Measurements from ENCODE around the gene MICU2. TPM values are rescaled to one million over a fixed set of nuclear protein-coding genes. Genes with fewer than 3 reads are reported as not detected.

The MICU2 gene, protein sequence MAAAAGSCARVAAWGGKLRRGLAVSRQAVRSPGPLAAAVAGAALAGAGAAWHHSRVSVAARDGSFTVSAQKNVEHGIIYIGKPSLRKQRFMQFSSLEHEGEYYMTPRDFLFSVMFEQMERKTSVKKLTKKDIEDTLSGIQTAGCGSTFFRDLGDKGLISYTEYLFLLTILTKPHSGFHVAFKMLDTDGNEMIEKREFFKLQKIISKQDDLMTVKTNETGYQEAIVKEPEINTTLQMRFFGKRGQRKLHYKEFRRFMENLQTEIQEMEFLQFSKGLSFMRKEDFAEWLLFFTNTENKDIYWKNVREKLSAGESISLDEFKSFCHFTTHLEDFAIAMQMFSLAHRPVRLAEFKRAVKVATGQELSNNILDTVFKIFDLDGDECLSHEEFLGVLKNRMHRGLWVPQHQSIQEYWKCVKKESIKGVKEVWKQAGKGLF
- 63.0 TPM for total RNA-seq
- long read RNA-seq, transcript MICU2-201 (12 exons, 1,920 nt) = major isoform, 121 of 132 reads
- long read RNA-seq, partial matches to known transcripts = 3 of 132 reads
- long read RNA-seq, other reads (novel, unspliced or antisense) = 8 of 132 reads

DNA sequence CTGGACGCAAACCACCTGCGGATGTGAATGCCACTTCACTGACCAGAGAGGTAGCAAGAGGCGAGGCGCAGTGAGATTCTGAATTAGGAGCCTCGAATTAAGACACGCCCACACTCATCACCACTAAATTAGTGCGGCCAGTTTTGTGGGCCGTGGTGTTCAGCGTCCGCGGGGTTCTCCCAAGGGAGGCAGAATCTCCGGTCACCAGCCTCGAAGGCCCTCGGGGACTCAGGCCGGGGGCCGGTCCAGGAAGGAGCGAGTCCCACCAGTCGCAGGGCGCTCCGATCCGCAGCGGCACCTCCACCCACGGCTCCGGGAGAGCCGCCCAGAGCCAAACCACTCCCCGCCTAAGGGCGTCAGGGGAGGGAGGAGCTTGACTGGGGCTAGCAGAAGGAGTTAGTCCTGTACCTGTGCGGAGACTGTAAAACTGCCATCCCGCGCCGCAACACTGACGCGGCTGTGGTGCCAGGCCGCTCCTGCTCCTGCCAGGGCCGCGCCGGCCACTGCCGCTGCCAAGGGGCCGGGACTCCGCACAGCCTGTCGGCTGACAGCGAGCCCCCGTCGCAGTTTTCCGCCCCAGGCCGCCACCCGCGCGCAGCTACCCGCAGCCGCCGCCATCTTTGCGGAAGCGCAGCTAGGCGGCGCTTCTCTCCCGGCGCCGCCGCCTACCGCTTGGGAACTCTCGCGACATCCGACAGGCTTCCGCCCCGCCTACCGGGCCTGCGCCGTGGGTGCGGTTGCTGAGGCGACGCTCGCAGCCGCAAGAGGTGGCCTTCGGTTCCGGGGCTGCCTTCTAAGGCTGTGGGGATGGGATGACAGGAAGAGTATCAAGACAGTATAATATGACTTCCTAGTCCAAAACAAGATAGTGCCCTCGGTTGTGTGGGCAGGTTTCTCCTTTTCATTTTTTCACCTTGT is at the start of gene MICU2:
Gene MICU2, minus strand, starts transcription at position 640 of the 918 bp plus-strand sequence. Its CDS starts 22 bp downstream, at position 618.
- DNase-seq = peak; percentile 97
- intact Hi-C loops (cut with micrococcal nuclease) = no loop called here
- peak; percentile 99 for ATAC-seq

DNA sequence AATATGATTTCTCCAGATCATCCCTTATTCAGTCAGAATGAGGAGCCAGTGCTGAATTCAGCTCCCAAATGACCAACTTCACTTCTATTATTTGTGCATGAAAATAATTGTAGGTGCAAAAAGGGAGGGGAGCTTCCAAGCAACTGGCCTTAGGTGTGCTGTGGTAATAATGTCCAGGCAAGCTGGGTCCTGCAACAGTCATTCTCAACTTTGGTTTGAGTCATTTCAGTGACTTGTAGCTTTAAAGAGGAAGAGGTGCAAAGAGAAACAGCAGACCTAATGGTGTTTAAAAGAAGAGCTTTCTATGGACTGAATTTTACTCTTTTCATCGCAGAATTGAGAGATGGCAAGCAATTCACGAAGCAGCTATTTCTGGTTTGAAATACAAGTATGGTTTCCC is 37.7 kb upstream of the MICU2 start:
- DNase-seq = no peak
- no peak for ATAC-seq
- intact Hi-C loops (cut with micrococcal nuclease) = no loop called here

DNA sequence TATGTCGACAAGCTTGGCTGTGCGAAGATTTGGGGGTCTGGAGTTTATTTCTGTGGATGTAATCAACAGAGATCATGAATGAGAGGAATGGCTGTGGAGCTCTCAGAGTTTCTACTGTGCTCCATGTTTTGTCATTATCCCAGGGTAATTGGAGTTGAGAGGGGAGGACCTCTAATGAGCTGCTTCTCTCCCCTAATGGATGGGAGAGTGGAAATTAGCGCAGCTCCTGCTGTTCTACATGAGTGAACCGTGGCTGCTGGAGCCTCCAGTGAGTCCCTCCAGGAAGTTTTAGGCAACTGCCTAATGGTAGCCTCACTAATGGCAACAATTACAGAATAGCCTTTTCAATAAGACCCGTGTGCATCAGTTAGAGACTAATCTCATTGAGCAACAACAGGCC is 35.6 kb upstream of the MICU2 start:
- intact Hi-C loops (cut with micrococcal nuclease) = no loop called here
- no peak for ATAC-seq
- DNase-seq = no peak

DNA sequence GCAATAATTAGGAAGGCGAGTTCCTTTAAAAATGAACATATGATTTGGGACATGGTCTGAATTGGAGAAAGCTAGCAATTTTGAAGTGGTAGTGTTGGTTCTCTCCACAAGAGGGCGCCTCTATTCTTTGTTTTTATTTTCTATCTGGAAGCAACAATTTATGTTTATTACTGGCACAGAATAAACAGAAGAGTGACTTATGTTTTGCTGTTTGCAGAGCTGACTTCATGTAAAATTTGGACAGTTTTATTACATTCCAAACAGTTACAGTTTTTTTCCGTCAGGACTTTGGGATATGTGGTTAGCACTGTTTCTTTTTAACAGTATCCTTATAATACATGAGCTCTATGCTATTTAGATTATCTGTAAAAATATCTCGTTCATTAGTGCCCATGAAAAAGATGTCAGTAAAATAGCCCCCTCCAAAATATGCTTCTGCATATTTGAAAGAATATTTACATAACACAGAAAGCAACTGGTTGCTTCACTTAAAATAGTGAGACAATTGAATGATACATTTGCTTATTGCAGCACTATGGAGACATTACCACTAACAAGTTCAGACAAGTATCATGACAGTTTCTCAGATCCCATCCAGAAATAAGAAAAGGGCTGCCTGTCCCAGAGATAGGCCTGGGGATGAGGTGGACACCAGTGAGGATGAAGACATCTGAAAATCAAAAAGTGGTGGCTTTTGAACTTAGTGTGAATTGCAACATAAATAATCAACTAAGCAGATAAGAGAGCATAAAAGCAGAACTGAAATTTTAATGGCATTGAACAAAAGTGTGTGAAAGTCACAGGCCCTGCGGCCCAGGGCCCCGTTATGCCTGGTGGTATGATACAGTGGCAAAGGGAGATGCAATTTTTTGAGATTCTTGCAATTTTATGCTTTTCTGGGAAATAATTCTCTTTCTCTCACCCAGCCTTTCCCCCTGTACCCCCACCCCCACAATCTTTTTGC is 34.6 kb upstream of the MICU2 start:
- intact Hi-C loops (cut with micrococcal nuclease) = no loop called here
- ATAC-seq (no peak), DNase-seq (no peak)

DNA sequence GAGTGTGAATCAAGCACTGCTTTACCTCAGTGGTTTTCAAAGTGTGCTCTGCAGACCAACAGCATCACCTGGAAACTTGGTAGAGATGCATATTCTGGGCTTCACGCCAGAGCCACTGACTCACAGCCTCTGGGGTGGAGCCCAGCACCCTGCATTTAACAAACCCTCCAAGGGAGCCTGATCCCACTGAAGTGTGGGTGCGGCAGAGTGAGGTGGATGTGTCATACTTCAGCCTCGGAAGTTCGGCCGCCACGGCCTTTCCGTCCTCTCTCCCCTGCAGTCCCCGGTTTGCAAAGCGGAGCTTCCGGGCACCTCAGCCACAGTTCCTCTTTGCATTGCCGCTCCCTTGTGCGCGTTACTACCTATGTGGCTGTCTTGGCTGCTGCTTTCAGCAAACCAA is 33.3 kb upstream of the MICU2 start:
- intact Hi-C loops (cut with micrococcal nuclease) = no loop called here
- DNase-seq (no peak), ATAC-seq (no peak)

DNA sequence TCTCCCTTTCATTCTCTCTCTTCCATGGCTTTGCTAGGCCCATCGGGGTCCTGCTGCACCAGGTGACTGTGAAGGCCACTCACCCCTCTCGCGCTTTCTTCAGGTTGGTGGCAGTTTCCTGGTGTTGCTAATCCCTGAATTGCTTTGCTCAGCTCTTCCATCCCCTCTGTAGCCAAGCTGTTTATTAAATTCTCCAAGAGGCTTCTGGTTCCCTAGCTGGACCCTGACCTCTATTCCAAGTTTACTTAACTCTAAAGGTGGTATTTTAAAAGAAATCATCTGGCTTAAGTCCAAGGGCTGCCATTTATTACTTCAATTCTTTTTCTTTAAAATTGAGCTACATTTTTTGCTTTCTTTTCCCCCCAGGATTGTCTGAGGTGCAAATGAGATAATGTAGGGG is 32.7 kb upstream of the MICU2 start:
- intact Hi-C loops (cut with micrococcal nuclease) = no loop called here
- DNase-seq (no peak), ATAC-seq (no peak)

DNA sequence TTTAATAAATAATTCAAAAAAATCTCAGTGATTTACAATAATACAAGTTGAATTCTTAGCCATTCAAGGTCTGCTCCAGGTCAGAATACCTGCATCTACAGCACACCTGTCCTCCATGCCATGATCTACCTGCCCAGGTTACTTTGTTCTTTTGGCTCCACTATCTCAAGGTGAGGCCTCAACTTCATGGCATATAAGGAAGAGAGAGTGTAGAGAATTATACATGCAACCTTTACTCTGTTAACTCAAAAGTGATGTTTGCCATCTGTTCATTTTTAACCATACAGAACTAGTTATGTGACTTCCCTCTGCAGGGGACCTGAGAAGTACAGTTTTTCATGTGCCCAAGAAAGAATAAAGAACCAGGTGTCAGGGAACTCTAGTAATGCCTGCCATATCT is 28.2 kb upstream of the MICU2 start:
- DNase-seq = no peak
- intact Hi-C loops (cut with micrococcal nuclease) = no loop called here
- ATAC-seq = no peak

DNA sequence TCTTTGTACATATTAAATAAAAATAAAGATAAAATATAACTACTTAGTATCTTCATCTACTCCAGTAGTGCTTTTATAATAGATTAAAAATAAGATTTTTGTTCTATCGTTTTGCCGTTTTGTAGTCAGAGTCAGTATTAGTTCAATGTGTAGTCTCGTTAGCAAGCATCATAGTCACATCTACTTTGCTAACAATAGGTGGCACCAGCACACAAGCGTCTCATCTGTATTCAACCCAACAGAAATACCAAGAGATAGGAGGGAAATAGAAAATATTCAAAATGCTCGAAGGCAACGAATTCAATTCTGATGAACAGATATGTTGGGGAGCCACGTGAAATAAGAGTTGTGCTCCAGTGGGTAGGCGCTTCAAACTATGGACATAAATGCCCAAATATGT is 21.4 kb upstream of the MICU2 start:
- ATAC-seq (no peak), DNase-seq (no peak)
- intact Hi-C loops (cut with micrococcal nuclease) = no loop called here

DNA sequence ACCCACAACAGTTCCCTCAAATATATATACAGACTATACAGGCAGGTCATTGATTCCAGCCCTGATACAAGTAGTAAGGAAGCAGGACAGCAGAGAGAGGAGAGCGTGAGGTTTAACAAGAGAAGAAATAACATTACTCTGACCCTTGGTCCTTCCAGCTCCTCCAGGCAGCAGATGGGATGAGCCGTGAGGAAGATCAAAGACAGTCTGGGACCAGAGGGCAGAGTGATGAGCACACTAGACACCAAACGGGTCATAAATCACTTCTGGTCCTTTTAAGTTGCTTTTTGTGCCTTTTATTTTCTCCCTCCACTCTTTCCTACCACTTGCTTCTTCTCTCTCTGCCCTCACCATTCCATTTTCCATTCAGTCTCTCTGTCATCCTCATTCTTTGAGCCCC is 16.9 kb upstream of the MICU2 start:
- ATAC-seq = no peak
- DNase-seq = no peak
- intact Hi-C loops (cut with micrococcal nuclease) = no loop called here

DNA sequence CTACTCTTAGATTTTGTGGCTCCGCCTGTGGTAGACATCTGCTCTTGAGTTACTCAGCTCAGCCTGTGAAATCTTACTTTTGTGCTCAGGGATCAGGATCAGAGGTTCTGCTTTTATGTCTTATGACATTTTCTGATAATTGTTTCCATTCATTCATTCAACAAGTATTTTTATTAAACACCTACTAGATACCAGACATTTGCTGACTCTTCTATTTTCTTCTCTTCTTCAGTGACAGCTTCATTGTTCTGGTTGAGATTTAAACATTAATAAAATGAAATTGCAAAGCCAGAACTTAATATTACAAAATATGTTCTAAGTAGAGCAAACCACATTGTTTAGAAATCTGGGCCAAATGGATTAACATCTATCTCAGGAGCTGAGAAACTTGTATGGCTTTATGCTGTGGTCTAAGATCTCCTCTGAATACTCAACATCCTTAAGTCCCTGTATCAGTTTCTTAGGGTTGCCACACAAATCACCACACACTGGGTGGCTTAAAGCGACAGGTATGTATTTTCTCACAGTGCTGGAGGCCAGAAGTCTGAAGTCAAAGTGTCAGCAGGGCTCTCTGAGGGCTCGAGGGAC is 15.8 kb upstream of the MICU2 start:
- intact Hi-C loops (cut with micrococcal nuclease) = no loop called here

DNA sequence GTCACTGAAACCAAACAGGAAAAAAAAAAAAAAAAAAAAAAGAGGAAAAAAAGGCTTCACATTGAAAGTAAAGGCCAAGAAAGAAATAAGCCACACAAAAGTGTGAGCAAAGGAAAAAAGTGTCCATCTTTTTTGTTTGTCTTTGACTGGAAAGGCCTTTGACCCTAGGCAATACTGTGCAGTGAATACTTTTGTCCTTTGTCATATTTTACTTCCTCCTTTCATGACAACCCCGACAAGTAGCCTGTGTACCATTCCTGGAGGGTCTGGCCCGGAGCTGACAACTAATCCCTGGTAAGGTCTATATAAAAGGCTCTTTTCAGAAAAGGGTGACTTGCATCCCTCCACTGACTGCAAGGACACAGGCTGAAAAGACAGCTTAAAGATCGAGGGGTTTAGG is 12.9 kb upstream of the MICU2 start:
- intact Hi-C loops (cut with micrococcal nuclease) = no loop called here
- ATAC-seq = no peak
- DNase-seq = no peak

More for the DNA sequence above, 15.8 kb upstream of the MICU2 start:
- DNase-seq (no peak), ATAC-seq (no peak)

DNA sequence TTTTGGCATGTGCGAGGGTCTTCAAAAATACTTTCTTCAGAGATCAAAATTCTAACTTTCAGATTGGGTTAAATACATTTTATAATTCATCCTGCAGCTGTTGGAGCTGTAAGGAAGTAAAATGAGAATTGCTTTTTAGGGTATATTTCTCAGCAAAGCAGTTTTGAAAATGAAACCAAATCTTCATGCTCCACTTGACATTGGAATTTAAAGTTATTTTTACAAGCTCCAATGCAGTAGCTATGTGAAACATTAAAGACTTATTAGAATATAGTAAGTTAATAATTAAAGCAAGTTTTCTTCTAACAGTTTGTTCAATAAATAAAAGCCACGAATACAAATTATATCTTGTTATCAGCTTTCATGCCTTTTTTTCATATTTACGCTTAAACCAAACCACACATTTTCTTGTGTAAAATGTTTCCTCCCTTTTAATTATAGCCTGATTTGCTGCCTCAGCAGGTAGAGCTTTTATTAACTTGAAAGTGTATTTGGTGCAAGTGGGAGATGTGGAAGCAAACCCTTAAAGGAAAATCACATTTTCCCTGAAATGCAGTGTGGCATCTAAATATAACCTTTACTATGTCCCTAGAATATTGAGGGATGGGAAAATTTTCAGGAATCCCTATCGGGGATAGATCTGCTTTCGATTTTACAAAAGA is 12.4 kb upstream of the MICU2 start:
- no peak for ATAC-seq
- intact Hi-C loops (cut with micrococcal nuclease) = no loop called here
- DNase-seq = no peak

DNA sequence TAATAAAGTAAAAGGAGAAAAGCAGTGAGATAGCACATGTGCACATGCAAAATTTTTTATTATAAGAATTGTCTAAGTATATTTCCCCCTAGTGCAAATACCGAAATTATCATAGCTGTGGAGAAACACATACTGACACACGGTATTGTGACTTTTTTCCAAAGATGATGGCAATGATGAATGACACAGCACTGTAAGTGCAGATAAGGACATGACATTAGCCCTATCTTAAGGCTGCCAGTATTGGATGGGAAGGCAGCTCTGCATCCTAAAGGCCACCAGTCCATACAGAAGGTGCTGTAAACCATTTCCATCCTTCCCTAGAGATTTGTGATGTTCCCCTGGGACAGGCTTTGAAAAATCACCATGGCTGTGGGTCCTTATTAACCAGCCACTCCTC is 11.5 kb upstream of the MICU2 start:
- DNase-seq (no peak), ATAC-seq (no peak)
- intact Hi-C loops (cut with micrococcal nuclease) = no loop called here

DNA sequence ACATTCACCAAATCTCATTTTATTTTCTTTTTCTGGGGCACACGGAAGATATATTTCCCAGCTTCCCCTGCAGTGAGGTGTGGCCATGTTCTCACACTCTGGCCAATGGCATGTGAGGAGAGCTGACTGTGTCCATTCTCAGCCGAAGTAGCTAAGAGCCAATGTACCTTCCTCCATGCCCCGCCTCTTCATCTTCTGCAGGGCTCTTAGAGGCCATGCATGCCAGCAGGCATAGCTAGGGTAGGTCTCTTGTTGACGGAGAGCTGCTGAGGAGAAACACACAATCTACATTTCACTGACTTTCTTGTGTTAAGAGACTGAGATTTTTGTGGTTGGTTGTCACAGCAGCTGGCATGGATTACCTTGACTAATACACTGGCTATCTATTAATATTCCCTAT is 9.8 kb upstream of the MICU2 start:
- ATAC-seq (no peak), DNase-seq (no peak)
- intact Hi-C loops (cut with micrococcal nuclease) = no loop called here

DNA sequence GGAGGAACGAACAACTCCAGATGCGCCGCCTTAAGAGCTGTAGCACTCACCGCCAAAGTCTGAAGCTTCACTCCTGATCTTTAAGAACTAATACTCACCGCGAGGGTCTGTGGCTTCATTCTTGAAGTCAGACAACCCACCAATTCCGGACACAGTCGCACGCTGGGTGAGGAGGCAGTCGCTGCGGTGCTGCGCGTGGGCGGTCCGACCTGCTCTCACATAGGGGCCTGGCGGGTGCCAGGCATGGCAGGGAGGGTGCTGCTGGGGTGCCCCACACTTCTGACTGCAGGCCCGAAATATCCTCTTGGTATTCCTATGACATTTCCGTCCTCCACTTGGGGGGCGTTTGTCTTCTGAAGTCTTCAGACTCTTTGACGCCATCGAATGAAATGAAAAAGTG is 7.4 kb upstream of the MICU2 start:
- no peak for DNase-seq
- intact Hi-C loops (cut with micrococcal nuclease) = no loop called here
- no peak for ATAC-seq

DNA sequence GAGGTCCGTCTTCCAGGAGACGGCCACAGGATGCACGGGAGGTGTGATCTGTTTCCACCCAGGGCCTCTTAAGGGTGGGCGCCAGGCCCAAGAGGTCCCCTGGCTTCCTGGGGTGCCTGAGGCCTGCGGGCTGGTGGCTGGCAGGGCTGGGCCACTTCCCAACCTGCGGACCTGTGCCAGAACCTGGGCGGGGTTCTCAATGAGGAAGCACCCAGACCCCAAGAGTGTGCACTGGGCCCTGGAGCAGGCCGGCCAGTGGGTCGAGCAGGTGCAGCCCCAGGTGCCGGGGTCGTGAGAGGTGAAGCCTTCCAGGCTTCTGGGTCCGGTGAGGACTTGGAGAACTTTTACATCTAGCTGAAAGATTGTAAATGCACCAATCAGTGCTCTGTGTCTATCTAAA is 6.7 kb upstream of the MICU2 start:
- DNase-seq = no peak
- ATAC-seq = no peak
- intact Hi-C loops (cut with micrococcal nuclease) = no loop called here

DNA sequence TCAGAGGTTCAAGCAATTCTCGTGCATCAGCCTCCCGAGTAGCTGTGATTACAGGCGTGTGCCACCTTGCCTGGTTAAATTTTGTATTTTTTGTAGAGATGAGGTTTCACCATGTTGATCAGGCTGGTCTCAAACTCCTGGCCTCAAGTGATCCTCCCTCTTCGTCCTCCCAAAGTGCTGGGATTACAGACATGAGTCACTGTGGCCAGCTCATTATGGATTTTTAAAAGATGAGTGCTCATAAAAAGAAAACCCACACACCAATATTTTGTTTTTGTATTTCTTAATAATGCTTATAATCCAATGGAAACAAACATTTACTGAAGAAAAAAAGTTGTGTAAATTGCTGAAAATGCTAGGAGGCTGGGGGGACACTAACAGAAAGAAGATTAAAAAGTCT is 5.0 kb upstream of the MICU2 start:
- intact Hi-C loops (cut with micrococcal nuclease) = no loop called here
- DNase-seq (no peak), ATAC-seq (no peak)

DNA sequence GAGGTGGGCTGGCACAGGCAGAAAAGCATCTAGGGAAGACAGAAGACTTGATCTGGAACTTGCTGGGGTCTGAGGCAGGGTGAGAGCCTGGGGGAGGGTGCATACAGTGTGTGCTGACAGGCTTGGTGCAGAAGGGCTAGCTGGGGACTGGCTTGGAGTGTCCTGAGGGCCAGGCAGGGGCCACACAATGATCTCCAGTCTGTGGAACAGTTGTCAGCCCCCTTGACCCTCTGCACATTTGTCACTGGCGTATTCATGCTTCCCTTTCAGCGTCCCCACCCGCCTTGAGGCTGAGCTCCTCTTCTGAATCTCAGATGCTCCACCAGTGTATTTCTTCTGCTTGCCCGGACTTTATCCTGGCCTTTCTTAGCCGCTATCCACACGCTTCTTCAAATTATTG is 2.8 kb upstream of the MICU2 start:
- DNase-seq (no peak), ATAC-seq (no peak)
- intact Hi-C loops (cut with micrococcal nuclease) = no loop called here
